ENCODE measurements around the gene KLHDC1. TPM values are rescaled to one million over a fixed set of nuclear protein-coding genes. Genes with fewer than 3 reads are reported as not detected.

KLHDC1 gene
- total and polyA plus RNA-seq, 2 donors (not counting 1 experiment from before 2014, with no cell fraction given), result 3.0 to 11.7 TPM

DNA sequence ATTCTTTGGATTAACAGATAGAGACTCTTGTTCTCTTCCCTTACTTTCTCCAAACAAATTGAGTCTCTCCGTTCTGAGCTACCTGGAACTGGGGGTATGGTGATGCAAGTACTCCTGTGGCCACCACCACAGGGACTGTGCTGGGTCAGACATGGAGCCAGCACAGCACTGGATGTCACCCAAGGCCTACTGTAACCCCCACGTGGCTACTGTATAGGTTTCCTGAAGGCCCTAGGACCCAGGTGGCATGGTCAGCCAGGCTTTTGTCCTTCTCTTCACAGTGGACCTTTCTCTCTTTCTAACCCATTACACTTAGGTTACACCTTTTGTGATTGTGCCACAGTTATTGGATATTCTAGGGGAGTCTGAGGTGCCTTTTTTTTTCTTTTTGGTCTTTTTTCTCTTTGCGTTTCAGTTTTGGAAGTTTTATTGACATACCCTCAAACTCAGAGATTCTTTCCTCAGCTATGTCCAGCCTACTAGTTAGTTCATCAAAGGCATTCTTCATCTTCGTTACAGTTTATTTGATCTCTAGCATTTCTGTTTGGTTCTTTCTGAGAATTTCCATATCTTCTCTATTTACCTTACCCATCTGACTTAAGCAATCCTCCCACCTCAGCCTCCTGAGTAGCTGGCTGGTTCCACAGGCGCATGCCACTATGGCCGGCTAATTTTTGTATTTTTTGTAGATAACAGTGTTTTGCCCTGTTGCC lies 69.1 kb downstream of the KLHDC1 start:
- ChIA-PET CTCF (no interaction called here), POLR2A (no interaction called here)
- Histone ChIP-seq H3K9me3 (ENCODE audit: control extremely low read depth in 1 of 3, control insufficient read depth in 2 of 3, insufficient read depth in 1 of 3, low read length in 2 of 3) (no peaks in the 10 kb centered on the region), H3K27me3 (replicated peaks in 1 of 4; ENCODE audit: control extremely low read depth in 1 of 4, control insufficient read depth in 3 of 4, insufficient read depth in 4 of 4, low read length in 3 of 4) (no peaks in the 10 kb centered on the region), H2AFZ (ENCODE audit: insufficient read depth, low read depth, low read length, poor library complexity, severe bottlenecking) (no peak overlapping the region), H3K4me2 (replicated peaks; ENCODE audit: low read depth, low read length, poor library complexity, severe bottlenecking) (no peak overlapping the region), H4K20me1 (ENCODE audit: control insufficient read depth, insufficient read depth, low read length, poor library complexity, severe bottlenecking) (no peaks in the 10 kb centered on the region), H3K4me1 (ENCODE audit: control insufficient read depth in 2 of 2, insufficient read depth in 2 of 2, low read length in 2 of 2) (peaks cover 3 to 4% of the 10 kb centered on the region in 2 donors), H3K79me2 (ENCODE audit: control insufficient read depth, insufficient read depth, low read length) (no peaks in the 10 kb centered on the region), H3K27ac (ENCODE audit: low read length in 2 of 2) (no peak overlapping the region), H3K4me3 (ENCODE audit: control extremely low read depth in 1 of 5, extremely low read depth in 1 of 5, insufficient read depth in 1 of 5, low read depth in 2 of 5, low read length in 4 of 5) (no peak overlapping the region), H3K9ac (ENCODE audit: low read length) (no peak overlapping the region), H3K36me3 (replicated peaks in 1 of 2; ENCODE audit: control extremely low read depth in 1 of 2, control insufficient read depth in 1 of 2, extremely low read depth in 1 of 2, insufficient read depth in 2 of 2, low read length in 1 of 2) (no peaks in the 10 kb centered on the region)
- intact Hi-C loops (cut with micrococcal nuclease), result no loop called here
- Mint-ChIP-seq H3K9me3 (ENCODE audit: insufficient read depth) (no peaks in the 10 kb centered on the region), H3K4me1 (peaks cover 3% of the 10 kb centered on the region), H3K27ac (no peak overlapping the region), H3K4me3 (no peak overlapping the region), H3K27me3 (no peaks in the 10 kb centered on the region)
- DNase-seq (no peak), ATAC-seq (ENCODE audit: low read depth) (no peak)
- TF ChIP-seq, protein P1, sequence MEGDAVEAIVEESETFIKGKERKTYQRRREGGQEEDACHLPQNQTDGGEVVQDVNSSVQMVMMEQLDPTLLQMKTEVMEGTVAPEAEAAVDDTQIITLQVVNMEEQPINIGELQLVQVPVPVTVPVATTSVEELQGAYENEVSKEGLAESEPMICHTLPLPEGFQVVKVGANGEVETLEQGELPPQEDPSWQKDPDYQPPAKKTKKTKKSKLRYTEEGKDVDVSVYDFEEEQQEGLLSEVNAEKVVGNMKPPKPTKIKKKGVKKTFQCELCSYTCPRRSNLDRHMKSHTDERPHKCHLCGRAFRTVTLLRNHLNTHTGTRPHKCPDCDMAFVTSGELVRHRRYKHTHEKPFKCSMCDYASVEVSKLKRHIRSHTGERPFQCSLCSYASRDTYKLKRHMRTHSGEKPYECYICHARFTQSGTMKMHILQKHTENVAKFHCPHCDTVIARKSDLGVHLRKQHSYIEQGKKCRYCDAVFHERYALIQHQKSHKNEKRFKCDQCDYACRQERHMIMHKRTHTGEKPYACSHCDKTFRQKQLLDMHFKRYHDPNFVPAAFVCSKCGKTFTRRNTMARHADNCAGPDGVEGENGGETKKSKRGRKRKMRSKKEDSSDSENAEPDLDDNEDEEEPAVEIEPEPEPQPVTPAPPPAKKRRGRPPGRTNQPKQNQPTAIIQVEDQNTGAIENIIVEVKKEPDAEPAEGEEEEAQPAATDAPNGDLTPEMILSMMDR (IDR thresholded peaks at IDR 0.05), result no peak
- no peak for TF ChIP-seq EZH2 (IDR thresholded peaks at IDR 0.05; ENCODE audit: borderline replicate concordance, insufficient read depth, low read depth, low read length, poor library complexity, severe bottlenecking)
- 88% methylated on average over 4 of the region's 6 CpGs for WGBS (ENCODE audit: insufficient coverage)

DNA sequence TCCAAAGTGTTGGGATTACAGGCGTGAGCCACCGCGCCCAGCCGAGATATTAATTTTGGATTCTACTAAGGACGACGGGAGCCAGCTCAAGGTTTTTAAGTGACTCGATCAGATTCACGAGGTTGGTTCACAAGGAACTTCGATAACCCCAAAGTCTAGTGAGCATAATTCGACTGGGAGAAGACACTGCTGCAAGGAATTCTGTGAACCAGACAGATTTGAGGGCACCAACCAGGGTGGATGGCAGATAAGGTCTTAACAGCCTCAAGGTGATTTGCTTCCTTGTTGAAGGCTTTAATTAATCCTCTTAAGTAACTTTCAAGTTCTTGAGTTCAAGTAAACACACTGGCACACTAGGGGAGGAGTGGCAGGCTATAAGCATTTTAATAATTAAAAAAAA lies 73.9 kb downstream of the KLHDC1 start:
- peaks cover 33% of the 10 kb centered on the region for H3K79me2 ChIP-seq (ENCODE audit: control insufficient read depth, insufficient read depth, low read length)
- H3K36me3 ChIP-seq (replicated peaks in 1 of 2; ENCODE audit: control extremely low read depth in 1 of 2, control insufficient read depth in 1 of 2, extremely low read depth in 1 of 2, insufficient read depth in 2 of 2, low read length in 1 of 2), result no peaks in the 10 kb centered on the region
- H3K4me3 ChIP-seq (ENCODE audit: control extremely low read depth in 1 of 5, extremely low read depth in 1 of 5, insufficient read depth in 1 of 5, low read depth in 2 of 5, low read length in 4 of 5), result peak overlapping the region; percentile 58 to 97 (median 76)
- peak overlapping the region; percentile 99 for H3K27ac Mint-ChIP-seq
- peak overlapping the region; percentile 95 for H3K4me2 ChIP-seq (replicated peaks; ENCODE audit: low read depth, low read length, poor library complexity, severe bottlenecking)
- ChIA-PET POLR2A (interaction anchor here (0.6 to 3.0 kb wide), 11 partner anchors 74 to 260 kb away, joined by 3 to 35 read pairs (median 6); partner anchors contain the start of genes DNAAF2, KLHDC1, MGAT2 and NEMF), CTCF (interaction anchor here (0.9 to 5.2 kb wide), 7 partner anchors 15 to 305 kb away, joined by 3 to 35 read pairs (median 6); partner anchors contain the start of genes DNAAF2, MGAT2, RPL36AL and RPS29)
- peak overlapping the region; percentile 99 for H3K9ac ChIP-seq (ENCODE audit: low read length)
- H3K4me1 ChIP-seq (ENCODE audit: control insufficient read depth in 2 of 2, insufficient read depth in 2 of 2, low read length in 2 of 2), result peaks cover 22 to 29% of the 10 kb centered on the region in 2 donors
- H3K4me3 Mint-ChIP-seq, result peak overlapping the region; percentile 98
- peak overlapping the region; percentile 91 to 97 for H3K27ac ChIP-seq (ENCODE audit: low read length in 2 of 2)
- peak overlapping the region; percentile 85 for H2AFZ ChIP-seq (ENCODE audit: insufficient read depth, low read depth, low read length, poor library complexity, severe bottlenecking)
- H3K9me3 Mint-ChIP-seq (ENCODE audit: insufficient read depth), result no peaks in the 10 kb centered on the region
- peaks cover 15% of the 10 kb centered on the region for H4K20me1 ChIP-seq (ENCODE audit: control insufficient read depth, insufficient read depth, low read length, poor library complexity, severe bottlenecking)
- H3K4me1 Mint-ChIP-seq, result peaks cover 31% of the 10 kb centered on the region
- WGBS (ENCODE audit: insufficient coverage), result 94% methylated on average over 10 of the region's 10 CpGs
- no peak for ATAC-seq (ENCODE audit: low read depth)
- intact Hi-C loops (cut with micrococcal nuclease), result loop anchor here (1.0 to 5.0 kb wide), 8 partner anchors 74 to 545 kb away; partner anchors contain the start of genes DMAC2L, KLHDC1, L2HGDH and MGAT2
- no peaks in the 10 kb centered on the region for H3K27me3 ChIP-seq (replicated peaks in 1 of 4; ENCODE audit: control extremely low read depth in 1 of 4, control insufficient read depth in 3 of 4, insufficient read depth in 4 of 4, low read length in 3 of 4)
- H3K27me3 Mint-ChIP-seq, result no peaks in the 10 kb centered on the region
- TF ChIP-seq, protein P1 (IDR thresholded peaks at IDR 0.05), result no peak
- TF ChIP-seq EZH2 (IDR thresholded peaks at IDR 0.05; ENCODE audit: borderline replicate concordance, insufficient read depth, low read depth, low read length, poor library complexity, severe bottlenecking), result no peak
- no peaks in the 10 kb centered on the region for H3K9me3 ChIP-seq (ENCODE audit: control extremely low read depth in 1 of 3, control insufficient read depth in 2 of 3, insufficient read depth in 1 of 3, low read length in 2 of 3)
- peak; percentile 25 for DNase-seq
